HepG2 (cell line): Measurements from ENCODE around the gene IMPG2.

Source experiments
- EZH2 ChIP-seq: conservative IDR thresholded peaks from 2 replicates; pipeline ENCODE4 v1.6.1; 2012; ENCODE audit warnings: mild to moderate bottlenecking, low read depth, low read length, moderate library complexity
- ZNF383 ChIP-seq: sonication (generic); formaldehyde crosslinking; IDR thresholded peaks from 2 replicates; pipeline ENCODE4 v1.4.0; 2020; ENCODE audit warnings: missing genetic modification reagents, mild to moderate bottlenecking, borderline replicate concordance
- TF ChIP-seq, protein P1 (sequence below): sonication (generic); formaldehyde crosslinking; IDR thresholded peaks from 2 replicates; pipeline ENCODE4 v1.5.0; 2020; ENCODE audit warnings: mild to moderate bottlenecking, missing genetic modification reagents, moderate library complexity
- TF ChIP-seq, protein P2 (sequence below): sonication (generic); formaldehyde crosslinking; IDR thresholded peaks from 2 replicates; pipeline ENCODE4 v1.9.0; 2021; ENCODE audit warnings: missing genetic modification reagents, borderline replicate concordance

DNA sequence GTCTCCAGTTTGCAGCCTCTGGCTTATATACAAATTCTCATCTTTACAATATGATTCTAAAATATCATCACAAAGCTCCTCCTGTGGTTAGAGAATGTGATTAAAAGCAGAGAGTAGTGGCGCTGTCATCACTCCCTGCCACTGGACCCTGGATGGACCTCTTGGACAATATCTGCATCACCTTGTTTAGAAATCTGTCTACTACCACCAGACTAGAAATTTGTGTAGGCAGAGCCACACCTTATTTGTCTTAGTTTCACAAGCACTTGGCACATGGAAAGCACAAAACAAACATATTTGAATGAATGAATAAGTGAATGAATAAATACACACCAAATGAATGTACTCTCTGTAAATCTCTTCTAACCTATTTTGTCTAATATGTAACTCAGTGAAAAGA, 68.1 kb downstream of the IMPG2 start:
- TF ChIP-seq EZH2, result no peak
- TF ChIP-seq, protein P1, sequence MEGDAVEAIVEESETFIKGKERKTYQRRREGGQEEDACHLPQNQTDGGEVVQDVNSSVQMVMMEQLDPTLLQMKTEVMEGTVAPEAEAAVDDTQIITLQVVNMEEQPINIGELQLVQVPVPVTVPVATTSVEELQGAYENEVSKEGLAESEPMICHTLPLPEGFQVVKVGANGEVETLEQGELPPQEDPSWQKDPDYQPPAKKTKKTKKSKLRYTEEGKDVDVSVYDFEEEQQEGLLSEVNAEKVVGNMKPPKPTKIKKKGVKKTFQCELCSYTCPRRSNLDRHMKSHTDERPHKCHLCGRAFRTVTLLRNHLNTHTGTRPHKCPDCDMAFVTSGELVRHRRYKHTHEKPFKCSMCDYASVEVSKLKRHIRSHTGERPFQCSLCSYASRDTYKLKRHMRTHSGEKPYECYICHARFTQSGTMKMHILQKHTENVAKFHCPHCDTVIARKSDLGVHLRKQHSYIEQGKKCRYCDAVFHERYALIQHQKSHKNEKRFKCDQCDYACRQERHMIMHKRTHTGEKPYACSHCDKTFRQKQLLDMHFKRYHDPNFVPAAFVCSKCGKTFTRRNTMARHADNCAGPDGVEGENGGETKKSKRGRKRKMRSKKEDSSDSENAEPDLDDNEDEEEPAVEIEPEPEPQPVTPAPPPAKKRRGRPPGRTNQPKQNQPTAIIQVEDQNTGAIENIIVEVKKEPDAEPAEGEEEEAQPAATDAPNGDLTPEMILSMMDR (CRISPR knock-in tag), result no peak
- TF ChIP-seq, protein P2, sequence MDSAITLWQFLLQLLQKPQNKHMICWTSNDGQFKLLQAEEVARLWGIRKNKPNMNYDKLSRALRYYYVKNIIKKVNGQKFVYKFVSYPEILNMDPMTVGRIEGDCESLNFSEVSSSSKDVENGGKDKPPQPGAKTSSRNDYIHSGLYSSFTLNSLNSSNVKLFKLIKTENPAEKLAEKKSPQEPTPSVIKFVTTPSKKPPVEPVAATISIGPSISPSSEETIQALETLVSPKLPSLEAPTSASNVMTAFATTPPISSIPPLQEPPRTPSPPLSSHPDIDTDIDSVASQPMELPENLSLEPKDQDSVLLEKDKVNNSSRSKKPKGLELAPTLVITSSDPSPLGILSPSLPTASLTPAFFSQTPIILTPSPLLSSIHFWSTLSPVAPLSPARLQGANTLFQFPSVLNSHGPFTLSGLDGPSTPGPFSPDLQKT, result no peak
- no peak for TF ChIP-seq ZNF383 (CRISPR knock-in tag)
